T-helper 2 cell treated with Interferon-gamma antibody and Interleukin-4, amounts not matched to agents 100 ng/mL and 5 ng/mL, for 36 hours (primary cell): ENCODE data around the gene DNER. TPM values are rescaled to one million over a fixed set of nuclear protein-coding genes. Genes with fewer than 3 reads are reported as not detected.
"Not testable (repeated sequence)": the region's sequence is repeated elsewhere in the genome, so short reads cannot be mapped to it uniquely, and the experiment has no call there.

ENCODE experiments used
- intact Hi-C: fragments of 100-400 bp; cut with micrococcal nuclease; formaldehyde crosslinking; loops from one replicate; pipeline ENCODE4 v1.15.1; 2023
- total RNA-seq: library from RNA; stranded (reverse); gene quantifications from 2 replicates; pipeline ENCODE4 v1.2.3, GENCODE V29; 2022

The DNER gene
- total RNA-seq, 1 donor from 2014 or later: not detected

- intact Hi-C loops: loop anchor here (10.0 kb wide), 1 partner anchor 1823 kb away; no protein-coding TSS in a partner anchor
Measured at GRCh38 chr2:229718057-229718456, 3.7 kb upstream of the DNER start.

DNA sequence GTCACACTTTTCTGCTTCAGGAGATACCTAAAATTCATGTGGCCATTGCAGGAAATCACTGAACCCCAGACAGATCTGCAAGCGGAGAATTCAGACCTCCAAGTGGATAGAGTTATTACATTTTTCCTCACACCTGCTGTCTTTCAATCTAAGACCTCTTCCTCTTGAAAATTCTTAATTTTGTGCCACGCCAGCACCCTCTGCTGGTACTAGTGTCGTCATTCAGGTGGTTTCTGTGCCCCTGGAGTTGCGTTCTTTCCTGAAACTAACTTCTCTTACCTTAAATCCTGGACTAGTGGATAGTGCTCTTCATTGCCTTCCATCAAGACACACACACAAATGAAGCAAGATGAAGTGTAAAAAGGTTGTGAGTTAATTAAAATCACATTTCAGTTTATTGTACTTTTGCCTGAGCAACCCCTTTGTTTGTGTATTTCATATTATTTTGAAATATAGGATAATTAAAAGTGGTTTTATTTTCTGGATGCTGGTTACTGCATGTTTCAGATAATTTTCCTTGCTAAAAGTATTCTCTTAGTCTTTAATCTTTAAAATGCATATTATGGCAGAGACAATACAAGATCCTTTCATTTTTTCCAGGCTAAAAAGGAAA lies 1.6 kb upstream of the DNER start:
- intact Hi-C loops: loop anchor here (10.0 kb wide), 1 partner anchor 1821 kb away; no protein-coding TSS in a partner anchor

DNA sequence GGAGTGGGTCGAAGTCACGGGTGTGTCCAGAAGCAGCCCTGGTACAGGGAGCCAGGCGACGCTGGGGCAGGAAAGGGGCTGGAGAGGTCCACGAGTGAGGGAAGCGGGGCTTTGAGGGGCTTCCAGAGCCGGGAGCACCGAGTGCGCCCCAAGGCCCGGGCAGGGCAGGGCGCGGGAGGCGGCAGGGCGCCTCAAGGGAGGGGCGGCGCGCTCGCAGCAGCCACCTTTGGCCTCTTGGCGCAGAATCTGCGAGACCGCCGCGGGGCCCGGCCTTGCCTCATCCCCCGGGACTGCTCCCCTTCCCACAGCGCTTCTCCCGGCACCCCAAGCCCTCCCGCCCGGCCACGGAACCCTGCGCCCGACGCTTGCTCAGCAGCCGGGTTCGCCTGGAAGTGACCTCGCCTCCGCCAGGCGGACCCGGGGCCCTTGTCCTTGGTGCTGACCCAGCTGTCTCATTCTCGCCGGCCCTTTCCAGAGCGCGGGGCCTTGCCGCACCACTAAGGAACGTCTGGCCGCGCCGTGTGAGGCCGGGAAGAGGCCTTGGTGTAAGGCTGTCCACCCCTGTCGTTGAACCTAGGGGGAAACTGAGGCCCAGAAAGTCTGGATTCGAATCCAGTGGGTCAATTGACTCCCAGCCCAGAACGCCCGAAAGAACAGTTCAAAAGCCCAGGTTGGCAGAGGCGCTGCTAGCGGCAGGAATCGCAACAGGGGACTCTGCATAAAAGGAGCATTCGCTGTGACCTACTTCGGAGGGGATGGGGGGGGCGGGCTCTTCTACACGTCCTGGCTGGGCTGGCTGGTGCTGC lies 584 bp upstream of the DNER start:
- intact Hi-C loops: loop anchor here (10.0 kb wide), 1 partner anchor 1820 kb away; no protein-coding TSS in a partner anchor

GRCh38 chr2:229713371-229714079 lies 830 bp downstream of the DNER start:
- intact Hi-C loops: loop anchor here (10.0 kb wide), 1 partner anchor 1819 kb away; no protein-coding TSS in a partner anchor

- intact Hi-C loops: loop anchor here (10.0 kb wide), 1 partner anchor 1817 kb away; no protein-coding TSS in a partner anchor
Measured at GRCh38 chr2:229712136-229712535, 2.2 kb downstream of the DNER start.

GRCh38 chr2:229708335-229708734 lies 6.0 kb downstream of the DNER start:
- intact Hi-C loops: no loop called here

DNA sequence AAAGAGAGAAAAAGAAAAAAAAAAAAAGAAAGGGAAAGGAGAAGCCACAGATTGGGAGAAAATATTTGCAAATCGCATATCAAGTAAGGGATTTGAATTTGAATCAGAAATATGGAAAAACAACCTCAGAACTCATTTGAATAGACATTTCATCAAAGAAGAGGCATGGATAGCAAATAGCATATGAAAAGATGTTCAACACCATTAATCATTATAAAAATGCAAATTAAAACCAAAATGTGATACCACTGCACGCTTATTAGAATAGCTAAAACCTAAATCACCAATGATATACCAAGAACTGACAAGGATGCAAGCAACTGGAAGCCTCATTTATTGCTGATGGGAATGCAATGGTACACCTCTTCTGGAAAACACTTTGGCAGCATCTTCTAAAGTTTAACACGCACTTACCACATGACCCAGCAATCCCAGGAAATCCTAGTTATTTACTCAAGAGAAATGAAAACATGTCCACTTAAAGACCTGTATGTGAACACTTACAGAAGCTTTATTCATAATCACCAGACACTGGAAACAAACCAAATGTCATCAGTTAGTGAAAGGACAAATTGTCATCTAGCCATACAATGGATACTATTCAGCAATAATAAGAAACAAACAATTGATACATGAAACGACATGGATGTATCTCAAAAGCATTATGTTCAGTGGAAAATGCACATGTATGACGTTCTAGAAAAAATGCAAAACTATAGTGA lies 10.3 kb downstream of the DNER start:
- intact Hi-C loops: no loop called here

GRCh38 chr2:229701716-229702115 lies 12.6 kb downstream of the DNER start:
- intact Hi-C loops: no loop called here

- intact Hi-C loops: no loop called here
Measured at GRCh38 chr2:229701062-229701461, 13.3 kb downstream of the DNER start.

DNA sequence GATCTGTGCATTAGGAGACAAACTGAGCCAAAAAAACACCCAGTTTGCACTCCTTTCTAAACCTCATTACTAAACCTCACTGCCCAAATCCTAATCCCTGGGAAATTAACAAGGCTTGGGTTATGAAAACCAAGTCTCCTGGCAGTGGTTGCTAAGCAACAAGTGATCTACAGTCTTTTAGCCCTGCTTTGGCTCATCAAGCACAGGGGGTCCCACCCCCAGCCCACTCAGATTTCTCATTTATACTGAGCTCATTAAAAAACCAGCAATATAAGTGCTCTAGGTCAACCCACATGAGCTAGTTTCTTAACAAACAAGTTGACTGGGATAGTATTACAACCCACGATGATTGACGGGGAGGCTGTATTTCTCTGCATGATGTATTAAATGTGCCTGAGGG lies 18.4 kb downstream of the DNER start:
- intact Hi-C loops: no loop called here

- intact Hi-C loops: not testable (repeated sequence)
Measured at GRCh38 chr2:229693845-229694244, 20.5 kb downstream of the DNER start.

DNA sequence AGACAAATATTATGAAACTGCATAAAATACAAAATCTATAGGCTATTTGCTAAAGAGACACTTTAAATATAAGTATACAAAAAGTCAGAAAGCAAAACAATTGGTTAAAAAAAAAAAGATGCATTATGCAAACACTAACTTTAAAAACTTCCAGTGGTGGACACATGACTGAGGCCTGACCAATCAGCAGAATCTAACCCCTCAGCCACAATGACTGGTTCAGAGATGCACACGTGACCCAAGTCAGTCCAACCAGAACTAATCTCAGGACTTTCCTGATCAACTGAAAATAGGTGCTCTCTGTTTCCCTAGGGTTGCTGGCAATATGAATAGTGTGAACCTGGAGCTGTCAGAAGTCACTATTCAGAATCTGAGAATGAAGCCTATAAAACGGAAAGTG lies 22.7 kb downstream of the DNER start:
- intact Hi-C loops: no loop called here

DNA sequence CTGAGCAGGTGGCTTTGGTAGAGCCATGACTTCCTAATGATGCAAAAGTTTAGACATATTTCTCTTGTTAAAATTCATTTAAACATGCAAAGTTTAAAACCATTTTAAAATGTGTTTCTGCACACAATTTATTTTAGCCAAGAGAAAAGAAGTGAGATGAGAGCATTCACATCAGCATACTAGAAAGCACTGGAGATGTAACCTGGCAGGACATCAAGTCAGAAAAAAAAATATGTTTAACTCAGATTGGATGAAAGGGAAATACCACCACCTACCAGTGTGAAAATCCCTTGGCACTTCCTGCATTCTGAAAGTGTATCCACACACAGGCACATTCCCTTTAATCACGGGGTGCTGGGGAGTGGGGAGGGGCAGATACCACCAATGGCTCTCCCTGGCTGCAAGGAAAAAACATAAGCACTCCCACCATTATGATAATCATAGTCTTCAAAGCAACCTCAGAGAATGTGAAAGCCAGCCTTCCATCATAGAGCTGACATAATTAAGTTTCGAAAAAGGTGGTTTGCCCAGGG lies 25.0 kb downstream of the DNER start:
- intact Hi-C loops: no loop called here

- intact Hi-C loops: no loop called here
Measured at GRCh38 chr2:229688141-229688540, 26.2 kb downstream of the DNER start.

GRCh38 chr2:229686122-229686919 lies 28.0 kb downstream of the DNER start:
- intact Hi-C loops: no loop called here

- intact Hi-C loops: no loop called here
Measured at GRCh38 chr2:229684942-229685562, 29.3 kb downstream of the DNER start.

- intact Hi-C loops: no loop called here
Measured at GRCh38 chr2:229679393-229680125, 34.8 kb downstream of the DNER start.

GRCh38 chr2:229675569-229675968 lies 38.8 kb downstream of the DNER start:
- intact Hi-C loops: no loop called here
